IPS-18c (cell line): Measurements from ENCODE around the gene GNA14.
"Not testable (repeated sequence)": the region's sequence is repeated elsewhere in the genome, so short reads cannot be mapped to it uniquely, and the experiment has no call there.

Experiments used
- H3K4me3 ChIP-seq: 2 replicates; pipeline ENCODE4 v1.7.0; 2013; ENCODE audit warnings: low read depth, mild to moderate bottlenecking, low read length, moderate library complexity; ENCODE audit not compliant: insufficient read depth
- H3K9me3 ChIP-seq: one replicate; pipeline ENCODE4 v1.6.1; 2013; ENCODE audit warnings: mild to moderate bottlenecking, low read length, moderate library complexity; ENCODE audit not compliant: control insufficient read depth, insufficient read depth

Gene GNA14

DNA sequence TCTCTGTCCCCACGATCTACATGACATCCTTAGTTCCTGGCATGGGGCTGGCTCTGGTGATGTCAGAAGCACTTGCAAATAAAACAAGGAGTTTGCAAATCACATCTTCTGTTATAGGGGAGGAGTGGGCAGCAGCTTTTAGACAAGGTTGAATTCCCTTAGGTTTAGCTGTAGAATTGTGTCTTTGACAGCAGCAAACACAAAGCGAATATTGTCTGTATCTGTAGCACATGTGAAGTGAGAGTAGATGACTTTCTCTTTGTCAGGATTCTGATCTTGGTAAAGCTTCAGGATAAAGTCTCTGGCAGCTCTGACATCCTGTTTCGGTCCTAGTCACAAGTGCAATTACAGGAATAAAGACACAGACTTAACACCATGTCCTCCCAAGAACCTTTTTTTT, 224.3 kb downstream of the GNA14 start:
- H3K9me3 ChIP-seq = no peaks in the 10 kb centered on the region
- H3K4me3 ChIP-seq = no peak overlapping the region

GRCh38 chr9:77422969-77423368, 225.2 kb downstream of the GNA14 start:
- Histone ChIP-seq H3K4me3 (no peak overlapping the region), H3K9me3 (no peaks in the 10 kb centered on the region)

- H3K9me3 ChIP-seq = no peaks in the 10 kb centered on the region
- H3K4me3 ChIP-seq = no peak overlapping the region
Measured at GRCh38 chr9:77421506-77422265, 226.4 kb downstream of the GNA14 start.

GRCh38 chr9:77420641-77421040, 227.5 kb downstream of the GNA14 start:
- no peaks in the 10 kb centered on the region for H3K9me3 ChIP-seq

DNA sequence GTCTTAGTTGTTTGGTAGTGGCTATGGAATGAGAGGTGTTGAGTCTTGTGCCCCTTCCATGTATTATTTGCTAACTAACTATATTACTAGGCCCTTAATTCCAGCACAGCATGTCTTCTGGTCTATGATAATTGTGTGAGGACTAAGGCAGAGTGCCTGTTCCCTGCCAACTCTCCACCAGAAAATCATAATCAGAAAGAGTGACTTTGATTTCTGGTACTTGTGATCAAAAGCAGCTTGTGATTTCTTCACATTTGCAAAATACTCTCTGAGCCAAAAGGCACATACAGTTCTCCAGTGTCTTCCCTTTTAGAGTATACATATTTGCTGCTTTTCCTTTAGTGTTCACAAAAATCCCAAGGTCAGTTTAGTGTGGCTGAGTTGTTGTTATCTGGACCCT, 229.9 kb downstream of the GNA14 start:
- Histone ChIP-seq H3K4me3 (no peak overlapping the region), H3K9me3 (no peaks in the 10 kb centered on the region)

More at GRCh38 chr9:77420641-77421040, 227.5 kb downstream of the GNA14 start:
- H3K4me3 ChIP-seq = no peak overlapping the region

GRCh38 chr9:77417566-77417965, 230.6 kb downstream of the GNA14 start:
- no peak overlapping the region for H3K4me3 ChIP-seq

DNA sequence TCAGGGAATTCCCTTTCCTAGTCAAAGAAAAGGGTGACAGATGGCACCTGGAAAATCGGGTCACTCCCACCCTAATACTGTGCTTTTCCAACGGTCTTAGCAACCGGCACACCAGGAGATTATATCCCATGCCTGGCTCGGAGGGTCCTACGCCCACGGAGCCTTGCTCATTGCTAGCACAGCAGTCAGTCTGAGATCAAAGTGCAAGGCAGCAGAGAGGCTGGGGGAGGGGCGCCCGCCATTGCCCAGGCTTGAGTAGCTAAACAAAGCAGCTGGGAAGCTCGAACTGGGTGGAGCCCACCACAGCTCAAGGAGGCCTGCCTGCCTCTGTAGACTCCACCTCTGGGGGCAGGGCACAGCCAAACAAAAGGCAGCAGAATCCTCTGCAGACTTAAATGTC, 239.6 kb downstream of the GNA14 start:
- H3K9me3 ChIP-seq, H3K4me3 ChIP-seq: not testable (repeated sequence)

More at GRCh38 chr9:77417566-77417965, 230.6 kb downstream of the GNA14 start:
- H3K9me3 ChIP-seq = no peaks in the 10 kb centered on the region

DNA sequence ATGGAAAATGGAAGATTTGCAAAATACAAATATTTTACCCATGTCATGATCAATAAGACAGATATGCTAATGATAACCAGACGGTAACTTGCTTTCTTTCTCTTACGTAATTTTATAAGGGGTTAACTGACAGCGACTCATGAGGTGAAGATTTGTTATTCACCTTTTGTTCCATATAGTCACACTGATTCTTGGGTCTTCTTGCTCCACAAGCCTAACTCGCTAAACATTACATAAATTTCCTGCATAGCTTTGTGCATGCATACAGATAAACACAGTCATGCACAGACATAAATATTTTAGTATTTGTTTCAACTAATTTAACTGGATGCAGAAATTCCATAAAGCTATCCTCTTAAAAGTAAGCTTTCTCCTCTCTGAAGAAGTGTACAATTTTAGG, 244.9 kb downstream of the GNA14 start:
- Histone ChIP-seq H3K4me3 (no peak overlapping the region), H3K9me3 (peaks cover 4% of the 10 kb centered on the region)

DNA sequence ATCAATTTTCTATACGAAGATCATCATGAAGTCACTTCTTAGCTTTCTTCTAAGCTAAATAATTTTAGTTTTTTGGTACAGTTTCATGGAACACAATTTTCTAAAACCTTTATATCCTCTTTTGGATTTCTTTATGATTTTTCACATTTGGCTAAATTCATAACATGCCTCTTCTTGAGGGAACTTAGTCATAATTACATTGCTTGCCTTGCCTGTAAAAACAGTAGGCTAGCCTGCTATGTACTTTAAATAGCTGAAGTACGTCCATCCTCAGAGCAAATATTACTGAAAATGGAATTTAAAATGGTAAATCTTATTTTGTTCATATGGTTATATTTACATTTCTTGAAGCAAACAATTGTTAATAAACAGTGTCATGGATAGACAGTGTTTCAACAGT, 245.8 kb downstream of the GNA14 start:
- H3K9me3 ChIP-seq = no peaks in the 10 kb centered on the region
- no peak overlapping the region for H3K4me3 ChIP-seq

- no peaks in the 10 kb centered on the region for H3K9me3 ChIP-seq
- H3K4me3 ChIP-seq = no peak overlapping the region
Measured at GRCh38 chr9:77399964-77400363, 248.2 kb downstream of the GNA14 start.

- not testable (repeated sequence) for H3K4me3 ChIP-seq, H3K9me3 ChIP-seq
Measured at GRCh38 chr9:77398581-77398980, 249.5 kb downstream of the GNA14 start.

DNA sequence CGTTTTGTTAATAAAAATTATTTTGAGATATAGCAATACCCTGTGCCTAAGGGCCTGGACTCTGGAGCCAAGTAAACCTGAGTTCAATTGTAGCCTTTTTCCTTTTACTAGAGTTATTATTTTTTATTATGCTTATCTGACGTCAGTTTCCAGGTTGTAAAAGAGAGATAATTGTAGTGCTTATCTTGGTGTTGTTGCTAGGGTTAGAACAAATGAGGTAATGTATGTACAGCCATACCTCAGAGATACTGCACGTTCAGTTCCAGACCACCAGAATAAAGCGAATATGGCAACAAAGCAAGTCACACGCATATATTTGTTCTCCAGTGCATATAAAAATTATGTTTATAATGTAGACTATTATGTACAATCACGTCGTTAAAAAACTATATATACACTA, 255.8 kb downstream of the GNA14 start:
- Histone ChIP-seq H3K4me3 (no peak overlapping the region), H3K9me3 (no peaks in the 10 kb centered on the region)

DNA sequence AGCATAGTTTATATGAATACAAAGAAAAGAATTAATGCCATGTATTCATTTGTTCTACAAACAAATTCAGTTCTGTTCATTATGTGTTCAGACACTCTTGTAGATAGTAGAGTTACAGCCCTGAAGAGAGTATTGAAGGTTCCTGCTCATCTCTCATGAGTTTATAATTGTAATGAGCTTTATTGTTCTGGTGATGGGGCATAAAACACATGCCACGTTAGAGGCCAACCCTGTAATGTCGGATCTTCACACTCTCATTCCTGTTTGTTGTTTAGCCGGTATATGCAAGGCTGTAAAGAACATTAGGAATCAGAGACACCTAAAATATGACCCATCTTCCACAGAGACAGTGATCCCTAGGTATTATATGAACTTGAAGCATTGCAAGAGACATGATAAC, 256.3 kb downstream of the GNA14 start:
- Histone ChIP-seq H3K4me3 (no peak overlapping the region), H3K9me3 (no peaks in the 10 kb centered on the region)

- Histone ChIP-seq H3K4me3 (no peak overlapping the region), H3K9me3 (no peaks in the 10 kb centered on the region)
Measured at GRCh38 chr9:77386187-77386586, 261.9 kb downstream of the GNA14 start.

DNA sequence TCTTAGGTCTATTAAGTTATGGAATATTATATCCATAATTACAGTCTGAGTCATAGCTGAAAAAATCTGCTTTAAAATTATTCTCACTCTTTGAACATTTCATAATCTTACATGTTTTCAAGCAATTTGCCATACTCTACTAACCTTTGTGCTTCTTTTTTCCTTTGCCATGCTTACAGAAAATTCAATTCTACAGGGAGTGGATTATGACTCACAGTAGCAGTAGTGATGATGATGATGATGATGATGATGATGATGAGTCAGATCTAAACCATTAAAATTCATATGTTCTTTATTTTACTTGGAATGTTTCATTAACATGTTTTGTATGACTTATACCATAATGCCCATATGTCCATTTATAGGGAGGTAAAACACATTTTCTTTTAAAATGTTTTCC, 263.7 kb downstream of the GNA14 start:
- H3K9me3 ChIP-seq = no peaks in the 10 kb centered on the region
- no peak overlapping the region for H3K4me3 ChIP-seq

GRCh38 chr9:77375956-77376532, 272.1 kb downstream of the GNA14 start:
- no peaks in the 10 kb centered on the region for H3K9me3 ChIP-seq
- no peak overlapping the region for H3K4me3 ChIP-seq

GRCh38 chr9:77374266-77374665, 273.9 kb downstream of the GNA14 start:
- Histone ChIP-seq H3K9me3 (no peaks in the 10 kb centered on the region), H3K4me3 (no peak overlapping the region)
